ENCODE results near the gene RPL19.
"Not testable (repeated sequence)": the region's sequence is repeated elsewhere in the genome, so short reads cannot be mapped to it uniquely, and the experiment has no call there.

RPL19 gene

GRCh38 chr17:39225959-39226683, 26.0 kb downstream of the RPL19 start:
- peak; percentile 36 for DNase-seq

GRCh38 chr17:39227364-39227919, 27.4 kb downstream of the RPL19 start:
- no peak for DNase-seq

- no peak for DNase-seq
These were observed 29.3 kb downstream of the RPL19 start for GRCh38 chr17:39229274-39229913.

- no peak for DNase-seq
These were observed 30.3 kb downstream of the RPL19 start for GRCh38 chr17:39230361-39230760.

GRCh38 chr17:39231091-39231561, 31.0 kb downstream of the RPL19 start:
- DNase-seq: no peak

GRCh38 chr17:39231591-39232551, 31.8 kb downstream of the RPL19 start:
- DNase-seq: no peak

GRCh38 chr17:39235555-39236449, 35.7 kb downstream of the RPL19 start:
- DNase-seq: peak; percentile 41

- DNase-seq: no peak
These were observed 36.4 kb downstream of the RPL19 start for GRCh38 chr17:39236450-39236927.

GRCh38 chr17:39236981-39237441, 36.9 kb downstream of the RPL19 start:
- DNase-seq: no peak

GRCh38 chr17:39237586-39237985, 37.5 kb downstream of the RPL19 start:
- no peak for DNase-seq

- DNase-seq: no peak
These were observed 38.4 kb downstream of the RPL19 start for GRCh38 chr17:39238311-39238972.

- DNase-seq: no peak
These were observed 39.7 kb downstream of the RPL19 start for GRCh38 chr17:39239640-39240314.

GRCh38 chr17:39240631-39241030, 40.5 kb downstream of the RPL19 start:
- no peak for DNase-seq

GRCh38 chr17:39243155-39243554, 43.1 kb downstream of the RPL19 start:
- DNase-seq: no peak

GRCh38 chr17:39244016-39244599, 44.0 kb downstream of the RPL19 start:
- DNase-seq: no peak

GRCh38 chr17:39244600-39245570, 44.8 kb downstream of the RPL19 start:
- DNase-seq: peak; percentile 18

- DNase-seq: no peak
These were observed 46.2 kb downstream of the RPL19 start for GRCh38 chr17:39246274-39246673.

GRCh38 chr17:39250076-39250475, 50.0 kb downstream of the RPL19 start:
- DNase-seq: not testable (repeated sequence)

GRCh38 chr17:39251997-39252396, 51.9 kb downstream of the RPL19 start:
- DNase-seq: no peak

Measured in NCI-H446 treated with DMSO at 0.1 percent for 48 hours (cell line).